ENCODE results near the gene DYNC1LI2. TPM values are rescaled to one million over a fixed set of nuclear protein-coding genes. Genes with fewer than 3 reads are reported as not detected.
A peak's percentile ranks its signal among the peaks of the same experiment; 100 is the strongest.
"Not testable (repeated sequence)": the region's sequence is repeated elsewhere in the genome, so short reads cannot be mapped to it uniquely, and the experiment has no call there.

The DYNC1LI2 gene
- total and polyA plus RNA-seq, 11 donors, result 38.3 to 117 (median 87.2) TPM

GRCh38 chr16:66687906-66688625, 63.3 kb downstream of the DYNC1LI2 start:
- no peaks in the 10 kb centered on the region for H3K4me1 ChIP-seq
- intact Hi-C loops (cut with DNase I), result no loop called here
- TF ChIP-seq POLR2A (IDR thresholded peaks at IDR 0.05), result no peak
- no peak for TF ChIP-seq CTCF (IDR thresholded peaks at IDR 0.05)
- H3K36me3 ChIP-seq, result no peaks in the 10 kb centered on the region
- H3K27me3 ChIP-seq, result no peaks in the 10 kb centered on the region
- DNase-seq (no peak), ATAC-seq (no peak)
- H3K27ac ChIP-seq, result no peak overlapping the region
- H3K4me3 ChIP-seq, result no peak overlapping the region
- 82 to 85% (median 84%) methylated on average over 9 of the region's 9 CpGs for WGBS, 4 donors
- H3K9me3 ChIP-seq, result no peaks in the 10 kb centered on the region

GRCh38 chr16:66685501-66686115, 65.8 kb downstream of the DYNC1LI2 start:
- DNase-seq; ATAC-seq; H3K27ac ChIP-seq; H3K4me1 ChIP-seq; H3K27me3 ChIP-seq; H3K36me3 ChIP-seq; intact Hi-C loops (cut with DNase I); H3K4me3 ChIP-seq; H3K9me3 ChIP-seq: not testable (repeated sequence)
- 95 to 98% (median 96%) methylated on average over 13 to 14 of the region's 14 CpGs for WGBS, 4 donors

- no peak for ATAC-seq
- Histone ChIP-seq H3K9me3 (no peaks in the 10 kb centered on the region), H3K36me3 (peaks cover 0 to 3% (median 0%) of the 10 kb centered on the region in 9 donors), H3K27ac (peak overlapping the region in 1 of 12 donors; percentile 5), H3K4me1 (peaks cover 0 to 10% (median 0%) of the 10 kb centered on the region in 12 donors), H3K27me3 (no peaks in the 10 kb centered on the region), H3K4me3 (no peak overlapping the region)
- TF ChIP-seq CTCF (IDR thresholded peaks at IDR 0.05) (no peak), POLR2A (IDR thresholded peaks at IDR 0.05) (no peak)
- WGBS, 4 donors, result 76 to 87% (median 85%) methylated on average over 1 of the region's 1 CpG
- no peak for DNase-seq
- intact Hi-C loops (cut with DNase I), result no loop called here
Measured at GRCh38 chr16:66682271-66682670, 69.1 kb downstream of the DYNC1LI2 start.

- no peak for ATAC-seq
- Histone ChIP-seq H3K9me3 (no peaks in the 10 kb centered on the region), H3K4me1 (peaks cover 0 to 10% (median 0%) of the 10 kb centered on the region in 12 donors), H3K27me3 (no peaks in the 10 kb centered on the region), H3K4me3 (no peak overlapping the region), H3K27ac (no peak overlapping the region), H3K36me3 (peaks cover 0 to 3% (median 0%) of the 10 kb centered on the region in 9 donors)
- DNase-seq, result no peak
- WGBS, 4 donors, result 97 to 98% (median 98%) methylated on average over 4 of the region's 4 CpGs
- TF ChIP-seq CTCF (IDR thresholded peaks at IDR 0.05), result no peak
- no peak for TF ChIP-seq POLR2A (IDR thresholded peaks at IDR 0.05)
- intact Hi-C loops (cut with DNase I), result no loop called here
Measured at GRCh38 chr16:66681676-66682075, 69.7 kb downstream of the DYNC1LI2 start.
